ENCODE measurements around the gene PTPRJ.

- TF ChIP-seq CTCF (IDR thresholded peaks at IDR 0.05; ENCODE audit: poor library complexity, severe bottlenecking) (no peak), TAF1 (IDR thresholded peaks at IDR 0.05; ENCODE audit: low read depth) (no peak), EZH2 (IDR thresholded peaks at IDR 0.05; ENCODE audit: borderline replicate concordance, insufficient read depth, low read length, poor library complexity, severe bottlenecking) (no peak), EP300 (conservative IDR thresholded peaks at IDR 0.05; ENCODE audit: poor library complexity, severe bottlenecking) (no peak), MXI1 (conservative IDR thresholded peaks at IDR 0.05; ENCODE audit: poor library complexity, severe bottlenecking) (no peak), REST (IDR thresholded peaks at IDR 0.05; ENCODE audit: borderline replicate concordance) (no peak), POLR2AphosphoS5 (IDR thresholded peaks at IDR 0.05) (no peak), SMC3 (conservative IDR thresholded peaks at IDR 0.05; ENCODE audit: poor library complexity) (no peak)
Measured at GRCh38 chr11:47950396-47950795, 30.0 kb upstream of the PTPRJ start.
